GM18507 (cell line): Measurements from ENCODE around the gene MFGE8.

Experiments used
- DNase-seq: peaks from one replicate; pipeline ENCODE4 v3.0.0; 2011; ENCODE audit warnings: low read depth; ENCODE audit not compliant: insufficient read length; ENCODE audit errors: extremely low spot score
- FAIRE-seq: peaks from 2 replicates; lab custom pipeline; 2011; peaks lifted over from hg19 to GRCh38; lab: Jason Lieb, UNC

MFGE8 gene

GRCh38 chr15:88878720-88879184, 34.4 kb downstream of the MFGE8 start:
- FAIRE-seq (peak; percentile 45), DNase-seq (peak; percentile 39)

- DNase-seq (no peak), FAIRE-seq (no peak)
Observed at GRCh38 chr15:88877906-88878305, 35.3 kb downstream of the MFGE8 start.

DNA sequence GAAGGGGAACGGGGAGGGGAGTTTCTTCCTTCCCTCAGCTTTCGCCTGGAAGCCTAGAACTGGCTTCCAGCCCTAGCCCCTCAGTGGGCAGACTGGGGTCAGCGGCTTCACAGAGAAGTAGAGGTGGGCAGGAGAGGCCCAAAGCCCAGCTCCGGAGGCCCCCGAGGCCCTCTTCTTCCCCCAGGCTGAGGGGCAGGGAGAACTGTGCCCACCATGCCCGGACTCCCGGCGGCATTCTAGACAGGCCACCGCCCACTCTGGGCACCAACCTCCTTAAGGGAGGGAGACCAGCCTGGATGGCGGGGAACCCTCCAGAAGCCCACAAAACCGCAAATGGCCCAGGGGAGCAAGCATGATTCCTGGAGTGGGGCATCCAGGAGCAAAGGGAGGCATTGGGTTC, 35.8 kb downstream of the MFGE8 start:
- no peak for FAIRE-seq
- no peak for DNase-seq

- DNase-seq: no peak
- FAIRE-seq: no peak
Observed at GRCh38 chr15:88876573-88876972, 36.6 kb downstream of the MFGE8 start.

GRCh38 chr15:88874684-88875083, 38.5 kb downstream of the MFGE8 start:
- FAIRE-seq (no peak), DNase-seq (no peak)

- DNase-seq (no peak), FAIRE-seq (no peak)
Observed at GRCh38 chr15:88874275-88874674, 38.9 kb downstream of the MFGE8 start.

DNA sequence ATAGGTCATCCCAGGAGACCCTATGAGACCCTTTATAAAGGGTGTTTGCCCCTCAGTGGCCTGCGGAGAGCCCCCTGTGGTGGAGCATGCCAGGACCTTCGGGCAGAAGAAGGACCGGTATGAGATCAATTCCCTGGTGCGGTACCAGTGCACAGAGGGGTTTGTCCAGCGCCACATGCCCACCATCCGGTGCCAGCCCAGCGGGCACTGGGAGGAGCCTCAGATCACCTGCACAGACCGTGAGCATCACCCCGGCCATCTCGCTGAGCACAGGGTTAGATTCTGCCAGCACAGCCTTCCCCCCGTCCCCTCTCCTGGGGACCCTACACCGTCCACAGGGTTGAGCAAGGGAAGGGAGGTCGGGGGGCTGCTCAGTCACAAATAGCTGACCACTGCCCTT, 39.4 kb downstream of the MFGE8 start:
- FAIRE-seq: no peak
- DNase-seq: no peak

- DNase-seq (no peak), FAIRE-seq (no peak)
Observed at GRCh38 chr15:88872706-88873105, 40.5 kb downstream of the MFGE8 start.

DNA sequence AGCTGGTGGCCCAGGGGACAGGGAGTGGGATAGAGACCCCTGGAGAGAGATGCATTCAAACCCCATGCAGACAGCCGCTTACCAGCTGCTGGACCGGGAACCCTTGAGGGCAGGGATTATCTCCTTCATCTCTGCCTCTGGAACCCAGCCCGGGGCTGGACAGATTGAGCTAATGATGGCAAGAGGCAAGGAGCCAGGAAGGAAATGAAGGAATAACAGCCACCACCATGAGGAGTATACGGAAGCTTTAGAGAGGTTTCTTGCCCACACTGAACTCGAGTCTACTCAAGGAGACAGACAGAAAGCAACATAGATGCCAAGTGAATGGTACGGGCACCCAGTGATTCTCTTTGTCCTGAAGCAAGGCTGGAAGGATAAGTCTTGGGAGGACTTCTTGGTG, 41.1 kb downstream of the MFGE8 start:
- no peak for DNase-seq
- FAIRE-seq: no peak

GRCh38 chr15:88871313-88871712, 41.9 kb downstream of the MFGE8 start:
- no peak for DNase-seq

GRCh38 chr15:88866295-88866881, 46.8 kb downstream of the MFGE8 start:
- FAIRE-seq (no peak), DNase-seq (no peak)

More at GRCh38 chr15:88871313-88871712, 41.9 kb downstream of the MFGE8 start:
- no peak for FAIRE-seq

DNA sequence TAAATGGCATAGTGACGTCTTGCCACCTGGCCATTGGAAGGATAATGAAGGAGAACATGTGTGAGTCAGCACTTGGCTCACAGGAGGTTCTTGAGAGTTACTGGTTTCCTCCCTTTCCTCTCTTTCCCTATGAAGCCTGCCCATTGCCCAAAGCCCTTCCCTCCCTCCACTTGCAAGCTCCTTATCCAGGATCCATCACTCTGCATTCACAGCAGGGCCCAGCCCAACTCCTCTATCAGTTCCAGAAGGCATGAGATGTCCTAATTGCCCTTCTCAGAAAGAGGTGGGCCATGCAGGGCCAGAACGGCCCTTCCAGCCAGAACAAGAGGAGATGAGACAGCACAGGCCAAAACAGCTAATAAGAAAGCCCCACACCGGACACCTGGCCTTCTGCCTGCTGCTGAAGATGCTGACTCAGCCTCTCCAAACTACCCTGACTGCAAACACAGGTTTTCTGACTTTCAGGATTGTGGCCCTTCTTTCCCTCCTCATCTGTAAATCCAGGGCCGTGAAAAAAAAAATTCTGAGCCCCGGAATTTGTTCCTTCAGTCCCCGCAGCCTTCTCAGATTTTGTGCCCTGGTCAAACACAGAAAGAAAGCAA, 47.6 kb downstream of the MFGE8 start:
- FAIRE-seq: no peak

DNA sequence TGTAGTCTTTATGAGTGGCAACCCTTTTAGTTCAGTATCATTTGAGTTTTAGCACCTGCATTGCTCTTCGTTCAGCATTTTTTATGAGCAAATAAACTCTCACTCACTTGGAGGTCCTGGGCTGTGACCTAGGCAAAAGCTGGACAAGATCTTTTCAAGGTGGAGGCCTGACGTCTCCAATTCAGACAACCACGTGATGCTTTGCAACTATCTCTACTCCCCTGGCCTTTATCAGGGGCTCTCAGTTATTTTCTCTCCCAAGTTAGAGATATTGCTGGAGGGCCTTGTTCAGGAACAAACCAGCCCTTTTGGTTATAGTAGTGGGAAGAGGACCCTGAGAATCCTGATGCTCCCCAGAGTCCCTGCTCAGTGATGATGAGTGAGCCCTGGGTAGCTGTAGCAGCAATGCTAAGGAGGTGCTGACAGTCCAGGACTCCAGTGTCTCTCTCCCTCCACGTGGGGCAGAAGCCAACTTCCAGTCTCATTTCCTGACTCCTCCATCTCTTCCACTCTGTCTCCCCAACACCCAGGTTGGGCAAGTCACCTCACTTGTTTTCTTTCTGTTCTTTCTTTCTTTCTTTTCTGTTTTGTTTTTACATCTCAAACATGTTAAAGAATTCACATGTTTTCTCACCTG, 48.2 kb downstream of the MFGE8 start:
- FAIRE-seq (no peak), DNase-seq (no peak)

More for the DNA sequence above, 47.6 kb downstream of the MFGE8 start:
- DNase-seq: no peak

- FAIRE-seq (no peak), DNase-seq (no peak)
Observed at GRCh38 chr15:88863412-88863811, 49.8 kb downstream of the MFGE8 start.

DNA sequence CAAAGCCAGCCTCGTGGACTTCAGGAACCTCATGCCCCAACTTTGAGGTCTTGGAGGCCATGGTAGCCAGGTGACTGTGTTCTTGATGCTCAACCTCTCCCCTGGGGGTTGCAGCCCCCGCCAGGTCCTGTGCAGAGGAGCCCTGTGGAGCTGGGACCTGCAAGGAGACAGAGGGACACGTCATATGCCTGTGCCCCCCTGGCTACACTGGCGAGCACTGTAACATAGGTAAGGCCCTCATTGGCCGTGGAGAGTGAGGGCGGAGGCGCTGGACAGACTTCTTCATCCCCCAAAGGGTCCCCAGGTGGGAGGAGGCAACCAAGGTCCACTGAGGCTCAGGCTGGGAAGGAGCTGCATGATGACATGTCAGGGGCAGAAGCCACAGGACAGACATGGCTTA, 53.0 kb downstream of the MFGE8 start:
- no peak for FAIRE-seq

DNA sequence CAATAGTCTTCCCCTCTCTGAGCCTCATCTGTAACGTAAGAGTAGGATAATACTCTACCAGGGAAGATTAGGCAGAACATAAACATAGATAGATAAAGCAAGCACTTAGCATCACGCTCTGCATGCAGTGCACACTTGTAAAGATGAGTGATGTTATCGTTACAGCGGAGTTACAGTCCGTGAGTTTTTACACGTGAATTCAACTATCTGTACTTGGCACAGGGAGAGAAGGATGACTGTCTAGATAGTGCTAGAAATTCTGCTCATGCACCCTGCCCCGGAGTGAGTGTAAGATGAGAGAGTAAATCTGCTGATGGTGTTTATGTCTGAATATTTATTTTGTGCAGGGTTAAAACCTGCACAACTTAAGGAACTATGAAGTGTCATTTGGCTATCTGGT, 53.6 kb downstream of the MFGE8 start:
- FAIRE-seq: no peak
- DNase-seq: no peak

More for the DNA sequence above, 53.0 kb downstream of the MFGE8 start:
- no peak for DNase-seq

DNA sequence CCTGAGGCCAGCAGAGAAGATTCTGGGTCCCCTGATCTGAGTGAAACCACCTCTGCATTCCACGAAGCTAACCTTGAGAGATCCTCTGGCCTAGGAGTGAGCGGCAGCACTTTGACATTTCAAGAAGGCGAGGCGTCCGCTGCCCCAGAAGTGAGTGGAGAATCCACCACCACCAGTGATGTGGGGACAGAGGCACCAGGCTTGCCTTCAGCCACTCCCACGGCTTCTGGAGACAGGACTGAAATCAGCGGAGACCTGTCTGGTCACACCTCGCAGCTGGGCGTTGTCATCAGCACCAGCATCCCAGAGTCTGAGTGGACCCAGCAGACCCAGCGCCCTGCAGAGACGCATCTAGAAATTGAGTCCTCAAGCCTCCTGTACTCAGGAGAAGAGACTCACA, 54.2 kb downstream of the MFGE8 start:
- FAIRE-seq (no peak), DNase-seq (no peak)

- no peak for FAIRE-seq
- DNase-seq: no peak
Observed at GRCh38 chr15:88852476-88852875, 60.7 kb downstream of the MFGE8 start.

DNA sequence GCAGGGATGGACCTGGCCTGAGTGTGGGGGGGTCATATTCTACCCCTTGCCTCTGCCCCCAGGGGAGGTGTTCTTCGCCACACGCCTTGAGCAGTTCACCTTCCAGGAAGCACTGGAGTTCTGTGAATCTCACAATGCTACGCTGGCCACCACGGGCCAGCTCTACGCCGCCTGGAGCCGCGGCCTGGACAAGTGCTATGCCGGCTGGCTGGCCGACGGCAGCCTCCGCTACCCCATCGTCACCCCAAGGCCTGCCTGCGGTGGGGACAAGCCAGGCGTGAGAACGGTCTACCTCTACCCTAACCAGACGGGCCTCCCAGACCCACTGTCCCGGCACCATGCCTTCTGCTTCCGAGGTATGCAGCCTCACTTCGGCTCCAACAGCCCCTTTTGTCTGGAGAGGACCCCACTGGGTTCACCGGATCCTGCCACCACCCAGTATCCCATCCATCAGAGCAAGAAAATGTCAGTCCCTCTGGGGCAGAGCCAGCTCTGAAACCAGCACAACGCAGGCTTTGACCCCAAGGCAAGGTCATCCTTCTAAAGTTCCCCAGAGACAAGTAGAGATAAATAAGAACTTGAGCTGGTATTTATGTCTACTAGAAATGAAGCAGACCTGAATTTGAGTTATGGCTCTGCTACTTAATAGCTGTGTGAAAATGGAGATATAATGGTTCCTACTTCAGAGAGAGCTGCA, 63.7 kb downstream of the MFGE8 start:
- no peak for FAIRE-seq
- no peak for DNase-seq
